ENCODE results near the gene IQCN. TPM values are rescaled to one million over a fixed set of nuclear protein-coding genes. Genes with fewer than 3 reads are reported as not detected.

Gene IQCN
- total RNA-seq, 5 donors from 2014 or later (not counting 1 experiment from before 2014, with no cell fraction given) = 4.1 to 42.8 (median 6.3) TPM

DNA sequence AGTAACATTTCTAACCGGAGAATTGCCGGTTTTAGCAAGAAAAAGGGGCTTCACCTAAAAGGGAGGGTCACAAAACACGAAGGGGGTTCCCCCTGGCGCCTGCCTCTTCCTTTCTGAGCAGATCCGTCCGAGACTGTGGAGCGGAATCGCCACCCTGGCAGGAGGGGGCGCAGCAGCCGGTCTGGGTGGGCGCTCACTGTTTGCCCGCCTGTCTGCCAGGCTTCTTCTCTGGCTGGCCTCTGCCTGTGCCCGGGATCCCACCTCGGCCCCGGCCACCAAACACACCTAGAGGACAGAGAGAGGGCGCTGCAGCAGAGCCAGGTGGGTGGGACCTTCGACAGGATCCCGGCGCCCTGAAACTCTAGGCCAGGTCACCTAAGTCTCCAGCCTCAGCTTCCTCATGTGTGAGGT is 33.0 kb upstream of the IQCN start:
- Histone ChIP-seq H3K36me3 (ENCODE audit: control insufficient read depth in 2 of 2, extremely low read depth in 1 of 2, insufficient read depth in 1 of 2, low read length in 1 of 2) (peaks cover 6 to 39% of the 10 kb centered on the region in 2 donors), H3K4me3 (ENCODE audit: control insufficient read depth in 1 of 2, extremely low read depth in 1 of 2, low read length in 1 of 2) (no peak overlapping the region), H3K27ac (ENCODE audit: low read length) (peak overlapping the region; percentile 96), H3K9me3 (no peaks in the 10 kb centered on the region), H3K4me1 (ENCODE audit: control insufficient read depth in 1 of 2, extremely low read depth in 1 of 2, insufficient read depth in 2 of 2, low read length in 2 of 2) (peaks cover 22 to 87% of the 10 kb centered on the region in 2 experiments), H3K27me3 (replicated peaks in 1 of 2; ENCODE audit: control insufficient read depth in 2 of 2, extremely low read depth in 1 of 2, insufficient read depth in 2 of 2, low read length in 1 of 2) (no peaks in the 10 kb centered on the region)
- Mint-ChIP-seq H3K9me3 (no peaks in the 10 kb centered on the region), H3K4me3 (peak overlapping the region; percentile 50 to 89 (median 88)), H3K36me3 (peaks cover 3% of the 10 kb centered on the region), H3K27ac (peak overlapping the region; percentile 99 to 100), H3K4me1 (peaks cover 42 to 54% (median 43%) of the 10 kb centered on the region in 3 donors), H3K27me3 (no peaks in the 10 kb centered on the region)
- CTCF ChIA-PET = interaction anchor here in 1 of 2 donors (0.7 to 1.0 kb wide), 2 partner anchors 14 to 21 kb away, joined by 3 to 4 read pairs; no protein-coding TSS in a partner anchor
- ATAC-seq (replicated peaks in 1 of 4) (peak in 1 of 4 experiments; percentile 9), DNase-seq (peak in 8 of 35 experiments; percentile 19 to 60 (median 30))
- WGBS (ENCODE audit: insufficient coverage) = 78% methylated on average over 8 of the region's 19 CpGs
- POLR2A ChIA-PET = no interaction called here

DNA sequence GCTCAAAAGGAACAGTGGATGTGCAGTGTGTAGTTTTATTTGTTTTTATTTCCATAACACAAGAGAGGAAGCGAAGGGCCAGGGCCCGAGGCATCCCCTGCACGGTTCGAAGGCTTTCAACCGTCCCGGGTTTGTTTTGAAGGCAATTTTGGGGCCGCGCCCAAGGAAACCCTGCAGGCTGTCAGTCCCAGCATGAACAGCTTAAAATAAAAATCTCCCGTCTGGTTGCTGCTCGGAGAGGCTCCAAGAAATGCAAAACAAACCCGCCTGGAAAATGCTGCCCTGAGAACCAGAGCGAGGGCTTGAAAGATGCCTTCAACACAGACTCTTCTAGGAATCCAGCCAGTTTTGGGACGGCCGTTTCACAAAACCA is 32.6 kb upstream of the IQCN start:
- 25% methylated on average over 9 of the region's 14 CpGs for WGBS (ENCODE audit: insufficient coverage)
- Mint-ChIP-seq H3K27me3 (no peaks in the 10 kb centered on the region), H3K36me3 (peaks cover 3% of the 10 kb centered on the region), H3K4me3 (peak overlapping the region; percentile 50 to 89 (median 88)), H3K27ac (peak overlapping the region; percentile 99 to 100), H3K4me1 (peaks cover 43 to 54% (median 44%) of the 10 kb centered on the region in 3 donors), H3K9me3 (no peaks in the 10 kb centered on the region)
- peak overlapping the region; percentile 96 for H3K27ac ChIP-seq (ENCODE audit: low read length)
- no peaks in the 10 kb centered on the region for H3K27me3 ChIP-seq (replicated peaks in 1 of 2; ENCODE audit: control insufficient read depth in 2 of 2, extremely low read depth in 1 of 2, insufficient read depth in 2 of 2, low read length in 1 of 2)
- H3K4me3 ChIP-seq (ENCODE audit: control insufficient read depth in 1 of 2, extremely low read depth in 1 of 2, low read length in 1 of 2) = no peak overlapping the region
- CTCF ChIA-PET = interaction anchor here in 1 of 2 donors (0.7 to 1.0 kb wide), 2 partner anchors 14 to 22 kb away, joined by 3 to 4 read pairs; no protein-coding TSS in a partner anchor
- POLR2A ChIA-PET = interaction anchor here in 1 of 2 donors (0.8 kb wide), 1 partner anchor 25 kb away, joined by 3 read pairs; the partner anchor contains the start of gene JUND
- H3K36me3 ChIP-seq (ENCODE audit: control insufficient read depth in 2 of 2, extremely low read depth in 1 of 2, insufficient read depth in 1 of 2, low read length in 1 of 2) = peaks cover 6 to 37% of the 10 kb centered on the region in 2 donors
- DNase-seq (peak in 3 of 35 experiments; percentile 28 to 53 (median 40)), ATAC-seq (replicated peaks in 1 of 4) (peak in 2 of 4 experiments; percentile 8 to 9)
- H3K4me1 ChIP-seq (ENCODE audit: control insufficient read depth in 1 of 2, extremely low read depth in 1 of 2, insufficient read depth in 2 of 2, low read length in 2 of 2) = peaks cover 22 to 87% of the 10 kb centered on the region in 2 experiments
- H3K9me3 ChIP-seq = no peaks in the 10 kb centered on the region

DNA sequence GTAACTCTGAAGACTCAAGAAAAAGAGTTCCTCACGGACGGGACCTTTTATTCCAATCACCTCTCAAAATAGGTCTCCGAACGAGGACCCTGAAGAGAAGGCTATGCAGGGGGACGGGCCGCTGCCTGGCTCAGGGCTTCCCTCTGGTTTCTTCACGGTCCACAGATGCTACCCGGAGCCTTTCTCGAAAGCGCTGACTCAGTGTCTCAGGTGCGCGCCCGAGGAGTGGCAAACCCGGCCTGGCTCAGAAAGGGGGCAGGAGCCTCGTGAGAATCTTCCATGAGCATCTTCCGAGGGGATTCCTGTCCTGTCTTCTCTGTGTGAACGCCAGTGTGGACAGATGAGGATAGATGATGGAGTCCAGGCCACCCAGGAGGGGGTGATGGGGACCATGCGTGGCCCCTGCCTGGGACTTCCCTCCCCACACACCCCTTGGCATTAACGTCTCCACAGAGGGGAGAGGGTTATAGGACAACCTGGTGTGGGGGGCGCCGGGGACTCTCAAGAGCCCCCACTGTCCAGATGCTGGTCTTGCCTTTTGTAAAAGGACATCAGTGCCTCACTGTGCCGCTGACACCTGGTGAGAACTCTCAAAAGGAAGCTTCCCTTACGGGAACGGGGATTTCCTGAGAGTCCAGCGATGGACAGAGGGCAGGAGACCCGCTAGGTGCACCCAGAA is 32.1 kb upstream of the IQCN start:
- Mint-ChIP-seq H3K27ac (peak overlapping the region; percentile 99 to 100), H3K27me3 (no peaks in the 10 kb centered on the region), H3K36me3 (peaks cover 3% of the 10 kb centered on the region), H3K4me1 (peaks cover 43 to 58% (median 49%) of the 10 kb centered on the region in 3 donors), H3K4me3 (peak overlapping the region; percentile 88 to 90 (median 89)), H3K9me3 (no peaks in the 10 kb centered on the region)
- H3K9me3 ChIP-seq = no peaks in the 10 kb centered on the region
- no peak overlapping the region for H3K4me3 ChIP-seq (ENCODE audit: control insufficient read depth in 1 of 2, extremely low read depth in 1 of 2, low read length in 1 of 2)
- H3K4me1 ChIP-seq (ENCODE audit: control insufficient read depth in 1 of 2, extremely low read depth in 1 of 2, insufficient read depth in 2 of 2, low read length in 2 of 2) = peaks cover 22 to 87% of the 10 kb centered on the region in 2 experiments
- DNase-seq (peak in 1 of 35 experiments; percentile 22), ATAC-seq (replicated peaks in 1 of 4) (no peak)
- H3K27ac ChIP-seq (ENCODE audit: low read length) = peak overlapping the region; percentile 96
- no peaks in the 10 kb centered on the region for H3K27me3 ChIP-seq (replicated peaks in 1 of 2; ENCODE audit: control insufficient read depth in 2 of 2, extremely low read depth in 1 of 2, insufficient read depth in 2 of 2, low read length in 1 of 2)
- POLR2A ChIA-PET = interaction anchor here in 1 of 2 donors (0.8 kb wide), 1 partner anchor 25 kb away, joined by 3 read pairs; the partner anchor contains the start of gene JUND
- H3K36me3 ChIP-seq (ENCODE audit: control insufficient read depth in 2 of 2, extremely low read depth in 1 of 2, insufficient read depth in 1 of 2, low read length in 1 of 2) = peaks cover 5 to 35% of the 10 kb centered on the region in 2 donors
- CTCF ChIA-PET = interaction anchor here in 1 of 2 donors (0.7 to 2.2 kb wide), 3 partner anchors 15 to 26 kb away, joined by 3 to 37 read pairs (median 4); partner anchors contain the start of gene JUND
- WGBS (ENCODE audit: insufficient coverage) = 70% methylated on average over 17 of the region's 26 CpGs

DNA sequence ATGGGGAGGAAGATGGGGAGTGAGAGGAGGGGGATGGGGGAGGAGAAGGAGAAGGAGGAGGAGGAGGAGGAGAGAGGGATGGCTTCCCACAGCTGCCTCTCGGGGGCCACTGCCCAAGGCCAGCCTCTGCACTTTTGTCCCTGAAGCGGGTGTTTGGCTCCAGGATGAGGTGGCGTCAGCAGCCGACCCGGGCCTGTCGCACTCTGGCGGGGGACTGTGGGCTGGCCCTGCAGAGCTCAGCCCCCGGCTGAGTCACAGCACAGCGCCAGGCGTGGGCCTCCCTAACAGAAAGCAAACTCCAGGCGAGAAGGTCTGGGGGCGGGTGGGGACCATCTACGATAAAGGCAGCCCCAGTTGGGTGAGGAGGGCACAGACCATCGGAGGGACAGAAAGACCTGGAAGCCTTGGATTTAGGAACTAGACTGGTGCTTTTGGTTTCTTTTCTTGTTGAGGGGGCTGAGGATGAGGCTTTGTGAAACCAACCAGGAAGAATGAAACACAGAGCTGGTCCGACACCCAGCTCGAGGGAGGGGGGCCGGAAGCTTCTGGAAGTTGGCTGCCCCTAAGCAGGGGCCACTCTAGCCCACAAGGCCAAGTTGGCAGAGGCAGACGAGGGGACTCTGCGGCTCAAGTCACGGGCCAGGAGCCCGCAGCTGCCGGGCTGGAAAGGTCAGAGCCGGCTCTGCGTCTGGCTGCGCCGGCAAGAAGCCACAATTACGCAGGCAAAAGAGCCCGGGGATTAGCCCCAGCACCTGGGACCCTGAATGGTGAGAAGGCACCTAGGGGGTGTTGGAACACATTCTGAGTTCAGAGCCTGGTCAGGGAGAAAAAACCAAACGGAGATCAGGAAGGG is 30.4 kb upstream of the IQCN start:
- Mint-ChIP-seq H3K36me3 (peaks cover 3% of the 10 kb centered on the region), H3K27ac (peak overlapping the region; percentile 99 to 100), H3K4me1 (peaks cover 43 to 53% (median 49%) of the 10 kb centered on the region in 3 donors), H3K9me3 (no peaks in the 10 kb centered on the region), H3K27me3 (no peaks in the 10 kb centered on the region), H3K4me3 (peak overlapping the region; percentile 88 to 90 (median 89))
- peak overlapping the region; percentile 66 to 92 for H3K4me3 ChIP-seq (ENCODE audit: control insufficient read depth in 1 of 2, extremely low read depth in 1 of 2, low read length in 1 of 2)
- CTCF ChIA-PET = interaction anchor here (0.5 to 2.2 kb wide), 13 partner anchors 11 to 1234 kb away, joined by 3 to 37 read pairs (median 3); partner anchors contain the start of genes JUND (in 1 of the 2), LSM4 (in 1 of the 2) and MPV17L2 (in 1 of the 2)
- H3K36me3 ChIP-seq (ENCODE audit: control insufficient read depth in 2 of 2, extremely low read depth in 1 of 2, insufficient read depth in 1 of 2, low read length in 1 of 2) = peaks cover 0 to 30% of the 10 kb centered on the region in 2 donors
- POLR2A ChIA-PET = interaction anchor here (0.5 to 2.5 kb wide), 12 partner anchors 12 to 134 kb away, joined by 3 to 85 read pairs (median 4); partner anchors contain the start of genes JUND (in 2 of the 2) and LSM4 (in 1 of the 2)
- WGBS (ENCODE audit: insufficient coverage) = under 1% methylated on average over 23 of the region's 29 CpGs
- ATAC-seq (replicated peaks in 1 of 4) = peak; percentile 73 to 85 (median 81)
- peak overlapping the region; percentile 96 for H3K27ac ChIP-seq (ENCODE audit: low read length)
- DNase-seq = peak in 34 of 35 experiments; percentile 55 to 87 (median 71)
- no peaks in the 10 kb centered on the region for H3K27me3 ChIP-seq (replicated peaks in 1 of 2; ENCODE audit: control insufficient read depth in 2 of 2, extremely low read depth in 1 of 2, insufficient read depth in 2 of 2, low read length in 1 of 2)
- peaks cover 22 to 75% of the 10 kb centered on the region in 2 experiments for H3K4me1 ChIP-seq (ENCODE audit: control insufficient read depth in 1 of 2, extremely low read depth in 1 of 2, insufficient read depth in 2 of 2, low read length in 2 of 2)
- no peaks in the 10 kb centered on the region for H3K9me3 ChIP-seq

DNA sequence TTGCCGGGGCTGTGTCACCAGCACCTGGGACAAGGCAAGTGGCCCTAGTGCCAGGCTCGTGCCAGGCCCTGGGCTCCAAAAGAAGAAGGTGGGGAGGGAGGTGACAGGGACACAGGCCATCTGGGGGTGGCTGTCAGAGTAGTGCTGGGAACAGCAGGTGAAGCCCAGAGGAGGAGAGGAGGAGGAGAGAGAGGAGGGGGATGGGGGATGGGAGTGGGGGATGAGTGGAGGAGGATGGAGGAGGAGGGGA is 29.9 kb upstream of the IQCN start:
- H3K4me3 Mint-ChIP-seq = peak overlapping the region; percentile 88 to 90 (median 89)
- peaks cover 3% of the 10 kb centered on the region for H3K36me3 Mint-ChIP-seq

More for the DNA sequence above, 29.9 kb upstream of the IQCN start:
- Histone ChIP-seq H3K36me3 (ENCODE audit: control insufficient read depth in 2 of 2, extremely low read depth in 1 of 2, insufficient read depth in 1 of 2, low read length in 1 of 2) (peaks cover 0 to 24% of the 10 kb centered on the region in 2 donors), H3K27ac (ENCODE audit: low read length) (peak overlapping the region; percentile 96), H3K4me3 (ENCODE audit: control insufficient read depth in 1 of 2, extremely low read depth in 1 of 2, low read length in 1 of 2) (peak overlapping the region; percentile 66 to 92), H3K27me3 (replicated peaks in 1 of 2; ENCODE audit: control insufficient read depth in 2 of 2, extremely low read depth in 1 of 2, insufficient read depth in 2 of 2, low read length in 1 of 2) (no peaks in the 10 kb centered on the region), H3K4me1 (ENCODE audit: control insufficient read depth in 1 of 2, extremely low read depth in 1 of 2, insufficient read depth in 2 of 2, low read length in 2 of 2) (peaks cover 22 to 75% of the 10 kb centered on the region in 2 experiments), H3K9me3 (no peaks in the 10 kb centered on the region)
- ATAC-seq (replicated peaks in 1 of 4) = peak; percentile 5 to 9 (median 8)
- no peaks in the 10 kb centered on the region for H3K27me3 Mint-ChIP-seq
- ChIA-PET CTCF (interaction anchor here (0.6 to 2.2 kb wide), 9 partner anchors 11 to 133 kb away, joined by 3 to 37 read pairs (median 5); partner anchors contain the start of genes JUND (in 1 of the 2), LSM4 (in 1 of the 2) and MPV17L2 (in 1 of the 2)), POLR2A (interaction anchor here (0.5 to 2.5 kb wide), 10 partner anchors 12 to 133 kb away, joined by 3 to 85 read pairs (median 4); partner anchors contain the start of genes JUND (in 2 of the 2) and LSM4 (in 1 of the 2))
- H3K4me1 Mint-ChIP-seq = peaks cover 43 to 54% (median 49%) of the 10 kb centered on the region in 3 donors
- 0% methylated on average over 2 of the region's 2 CpGs for WGBS (ENCODE audit: insufficient coverage)
- H3K9me3 Mint-ChIP-seq = no peaks in the 10 kb centered on the region
- peak in 4 of 35 experiments; percentile 19 to 44 (median 34) for DNase-seq
- H3K27ac Mint-ChIP-seq = peak overlapping the region; percentile 99 to 100
